GM12878 (cell line): ENCODE measurements around the gene KLK12. TPM values are rescaled to one million over a fixed set of nuclear protein-coding genes. Genes with fewer than 3 reads are reported as not detected.

ENCODE experiments used
- ATAC-seq: fragments of 200-7000 bp; cut with Tn5 transposase; 3 replicates; pipeline ENCODE4 v1.9.1; 2020; ENCODE audit warnings: mild to moderate bottlenecking, moderate library complexity
- BruUV-seq: library from RNA; stranded (reverse); fragments of 400-500 nt; replicated peaks from 2 replicates; lab custom pipeline; 2021; lab: Mats Ljungman, UMichigan
- CTCF ChIA-PET: fragments of 300-600 bp; sonication (Branson Sonifier 250); formaldehyde crosslinking; extraction: SDS; loops from one replicate; lab custom pipeline; 2021; ENCODE audit warnings: inconsistent platforms; lab: Yijun Ruan, JAX
- POLR2A ChIA-PET: fragments of 350-600 bp; formaldehyde crosslinking; extraction: SDS; loops from one replicate; lab custom pipeline; 2021; ENCODE audit warnings: inconsistent platforms; lab: Charles Lee
- RAD21 ChIA-PET: fragments of 300-600 bp; sonication (Branson Sonifier 250); formaldehyde crosslinking; loops from one replicate; lab custom pipeline; 2023; ENCODE audit warnings: antibody characterized with exemption; ENCODE audit not compliant: unreplicated experiment; lab: Charles Lee
- SMC1A ChIA-PET: fragments of 300-600 bp; sonication (Branson Sonifier 250); formaldehyde crosslinking; loops from one replicate; lab custom pipeline; 2023; ENCODE audit not compliant: unreplicated experiment, uncharacterized antibody; lab: Charles Lee
- DNase-seq: peaks from one replicate; pipeline ENCODE4 v3.0.0-alpha.2; 2011; ENCODE audit warnings: low read depth, low spot score
- FAIRE-seq: peaks from 3 replicates; lab custom pipeline; 2011; peaks lifted over from hg19 to GRCh38; lab: Jason Lieb, UNC
- H2AFZ ChIP-seq: 2 replicates; pipeline ENCODE4 v1.6.0; 2011; ENCODE audit warnings: low read depth, low read length, control low read depth; ENCODE audit not compliant: control insufficient read depth
- H3K27ac ChIP-seq: 2 replicates; pipeline ENCODE4 v1.5.1; 2011; ENCODE audit warnings: control low read depth; ENCODE audit not compliant: control insufficient read depth, insufficient read depth
- H3K27me3 ChIP-seq, 2 experiments: replicated peaks in 1 of 2; 2 replicates each; pipeline versions ENCODE4 v1.6.0 to v1.6.1; 2011; ENCODE audit warnings: low read length in 1 of 2; ENCODE audit not compliant: control insufficient read depth in 2 of 2, insufficient read depth in 2 of 2
- H3K36me3 ChIP-seq, 2 experiments: 2 replicates each; pipeline ENCODE4 v1.5.1; 2011; ENCODE audit warnings: low read length in 1 of 2; ENCODE audit not compliant: control insufficient read depth in 2 of 2, insufficient read depth in 2 of 2
- H3K4me1 ChIP-seq: 2 replicates; pipeline ENCODE4 v1.6.1; 2011; ENCODE audit warnings: mild to moderate bottlenecking, low read length, moderate library complexity, mixed read lengths; ENCODE audit not compliant: control insufficient read depth, insufficient read depth
- H3K4me2 ChIP-seq: 2 replicates; pipeline ENCODE4 v1.6.0; 2011; ENCODE audit warnings: control low read depth; ENCODE audit not compliant: control insufficient read depth, insufficient read depth
- H3K4me3 ChIP-seq: fragments of 200-600 bp; sonication (generic); 2 replicates; pipeline ENCODE4 v1.5.1; 2016
- H3K79me2 ChIP-seq: 2 replicates; pipeline ENCODE4 v1.6.0; 2011; ENCODE audit warnings: low read length; ENCODE audit not compliant: control insufficient read depth, insufficient read depth
- H3K9ac ChIP-seq: 2 replicates; pipeline ENCODE4 v1.8.0; 2011; ENCODE audit warnings: low read length, control low read depth, mixed read lengths; ENCODE audit not compliant: control insufficient read depth, insufficient read depth
- H3K9me3 ChIP-seq: replicated peaks from 3 replicates; pipeline ENCODE4 v1.5.1; 2011; ENCODE audit warnings: mild to moderate bottlenecking, low read length; ENCODE audit not compliant: control insufficient read depth, insufficient read depth
- H4K20me1 ChIP-seq: 2 replicates; pipeline ENCODE4 v1.6.0; 2011; ENCODE audit not compliant: control insufficient read depth, insufficient read depth
- CBFB ChIP-seq: IDR thresholded peaks from 2 replicates; pipeline ENCODE4 v1.6.1; 2016; ENCODE audit warnings: antibody characterized with exemption, low read depth
- EZH2 ChIP-seq: IDR thresholded peaks from 2 replicates; pipeline ENCODE4 v1.6.1; 2012; ENCODE audit warnings: low read depth, mild to moderate bottlenecking, control low read depth, inconsistent platforms, low read length, borderline replicate concordance; ENCODE audit not compliant: control insufficient read depth
- IKZF1 ChIP-seq: fragments of 450-650 bp; conservative IDR thresholded peaks from 2 replicates; pipeline ENCODE4 v1.6.1; 2017; ENCODE audit warnings: antibody characterized with exemption, mild to moderate bottlenecking
- POLR2A ChIP-seq: IDR thresholded peaks from 2 replicates; pipeline ENCODE4 v1.6.1; 2011; ENCODE audit warnings: low read depth, mild to moderate bottlenecking, low read length
- WRNIP1 ChIP-seq: IDR thresholded peaks from 2 replicates; pipeline ENCODE4 v1.6.1; 2011; ENCODE audit warnings: low read depth, low read length, improper control_type of control experiment, borderline replicate concordance
- ZZZ3 ChIP-seq: IDR thresholded peaks from 2 replicates; pipeline ENCODE4 v1.6.1; 2011; ENCODE audit warnings: low read depth; ENCODE audit not compliant: control insufficient read depth, insufficient read length
- WGBS: methylation state at CpG from one replicate; pipeline ENCODE4 v1.1.6; 2016; ENCODE audit warnings: low lambda C conversion rate; ENCODE audit not compliant: insufficient replicate concordance, insufficient coverage; ENCODE audit errors: missing lambda C conversion rate; 5-methylcytosine and 5-hydroxymethylcytosine counted together
- in situ Hi-C: fragments of 300-500 bp; cut with MboI; formaldehyde crosslinking; loops from 9 replicates; pipeline ENCODE4 v1.14.3; 2018; ENCODE audit warnings: mixed read lengths
- intact Hi-C: fragments of 100-400 bp; cut with micrococcal nuclease; formaldehyde crosslinking; loops from one replicate; pipeline ENCODE4 v1.14.2; 2022; ENCODE audit not compliant: unreplicated experiment
- polyA plus RNA-seq, 11 experiments: library from polyadenylated mRNA; depleted of rRNA in 4 of 11; unstranded in 6 of 11; stranded (reverse) in 5 of 11; fragments of >200 nt; fragmentation: Nextera tagmentation in 4 of 11; fragmentation: Illumina TruSeq in 1 of 11; extraction: Ambion mirVana in 4 of 11; extraction: Trizol in 1 of 11; gene quantifications; 1 replicate in 1 of 11; 2 replicates in 10 of 11; pipeline versions ENCODE4 v1.2.1 to v1.2.3, GENCODE V29; 2011 to 2016; ENCODE audit warnings: inconsistent platforms in 2 of 11, missing spikeins in 2 of 11, low read depth in 1 of 11
- total RNA-seq, 4 experiments: library from RNA; depleted of rRNA in 3 of 4; stranded (reverse); fragments of >200 nt in 3 of 4; fragmentation: Illumina TruSeq in 1 of 4; extraction: Trizol in 1 of 4; gene quantifications; 2 replicates each; pipeline versions ENCODE4 v1.2.1 to v1.2.3, GENCODE V29; 2013 to 2021
- TF ChIP-seq, protein P1 (sequence below): IDR thresholded peaks from 2 replicates; pipeline ENCODE4 v1.6.1; 2011; ENCODE audit warnings: low read depth, mild to moderate bottlenecking, low read length, moderate library complexity, borderline replicate concordance; ENCODE audit errors: extremely low read depth
- TF ChIP-seq, protein P2 (sequence below): IDR thresholded peaks from 2 replicates; pipeline ENCODE4 v1.6.1; 2011; ENCODE audit warnings: low read depth, low read length, improper control_type of control experiment, borderline replicate concordance

KLK12 gene
- total and polyA plus RNA-seq, 10 of the 15 experiments (the other 5 are each of a cell fraction or from before 2014, with no cell fraction given): not detected

DNA sequence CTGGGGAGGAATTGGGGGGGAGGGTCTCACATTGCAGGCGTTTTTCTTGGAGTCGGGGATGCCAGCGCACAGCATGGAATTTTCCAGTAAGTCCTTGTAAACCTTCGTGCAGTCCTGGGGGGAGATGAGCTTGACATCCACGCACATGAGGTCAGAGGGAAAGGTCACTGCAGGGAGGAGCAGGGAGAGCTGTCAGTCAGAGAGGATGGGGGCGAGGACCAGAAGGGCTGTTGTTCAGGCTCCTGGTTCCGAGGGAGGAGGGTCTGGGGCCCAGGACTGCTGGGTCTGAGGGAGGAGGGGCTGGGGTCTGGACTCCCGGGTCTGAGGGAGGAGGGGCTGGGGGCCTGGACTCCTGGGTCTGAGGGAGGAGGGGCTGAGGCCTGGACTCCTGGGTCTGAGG, 55.0 kb downstream of the KLK12 start:
- H3K36me3 ChIP-seq: no peaks in the 10 kb centered on the region
- DNase-seq (no peak), FAIRE-seq (no peak), ATAC-seq (no peak)
- CTCF ChIA-PET: interaction anchor here (1.0 kb wide), 1 partner anchor 42 kb away, joined by 3 read pairs; no protein-coding TSS in a partner anchor
- H2AFZ ChIP-seq: no peak overlapping the region
- no peak overlapping the region for H3K27ac ChIP-seq
- no peak overlapping the region for H3K9ac ChIP-seq
- no peak overlapping the region for H3K4me2 ChIP-seq
- no peaks in the 10 kb centered on the region for H3K9me3 ChIP-seq
- H3K27me3 ChIP-seq: no peaks in the 10 kb centered on the region; a peak in 1 of 4 replicates
- no peaks in the 10 kb centered on the region for H4K20me1 ChIP-seq
- no peak overlapping the region for H3K4me3 ChIP-seq
- TF ChIP-seq ZZZ3: no peak
- TF ChIP-seq POLR2A: no peak
- no peak for TF ChIP-seq IKZF1
- TF ChIP-seq WRNIP1: no peak
- TF ChIP-seq, protein P1, sequence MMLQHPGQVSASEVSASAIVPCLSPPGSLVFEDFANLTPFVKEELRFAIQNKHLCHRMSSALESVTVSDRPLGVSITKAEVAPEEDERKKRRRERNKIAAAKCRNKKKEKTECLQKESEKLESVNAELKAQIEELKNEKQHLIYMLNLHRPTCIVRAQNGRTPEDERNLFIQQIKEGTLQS: no peak
- TF ChIP-seq, protein P2, sequence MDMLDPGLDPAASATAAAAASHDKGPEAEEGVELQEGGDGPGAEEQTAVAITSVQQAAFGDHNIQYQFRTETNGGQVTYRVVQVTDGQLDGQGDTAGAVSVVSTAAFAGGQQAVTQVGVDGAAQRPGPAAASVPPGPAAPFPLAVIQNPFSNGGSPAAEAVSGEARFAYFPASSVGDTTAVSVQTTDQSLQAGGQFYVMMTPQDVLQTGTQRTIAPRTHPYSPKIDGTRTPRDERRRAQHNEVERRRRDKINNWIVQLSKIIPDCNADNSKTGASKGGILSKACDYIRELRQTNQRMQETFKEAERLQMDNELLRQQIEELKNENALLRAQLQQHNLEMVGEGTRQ: no peak
- TF ChIP-seq CBFB: no peak
- no peak for TF ChIP-seq EZH2
- in situ Hi-C loops: no loop called here
- no peaks in the 10 kb centered on the region for H3K4me1 ChIP-seq
- RAD21 ChIA-PET: no interaction called here
- SMC1A ChIA-PET: no interaction called here
- 16% methylated on average over 7 of the region's 8 CpGs for WGBS
- intact Hi-C loops: no loop called here
- H3K79me2 ChIP-seq: no peaks in the 10 kb centered on the region
- POLR2A ChIA-PET: no interaction called here
- no TSS peak for BruUV-seq

Other genes starting within 250 kb of the KLK12 start
Only the 7 nearest of the 19 such genes appear.
- gene KLK6, start 65.4 kb downstream of the KLK12 start, total RNA-seq (2014; rRNA removed): not detected in 2 replicates
- gene KLK6, start 65.4 kb downstream of the KLK12 start, total RNA-seq (2014; rRNA removed; fragmentation: Illumina TruSeq; extraction: Trizol): not detected in 2 replicates
- gene KLK6, start 65.4 kb downstream of the KLK12 start, total RNA-seq (2021): not detected in 2 replicates
- not detected in 2 replicates for gene KLK6, start 65.4 kb downstream of the KLK12 start, polyA plus RNA-seq (2011; rRNA removed)
- not detected in 2 replicates for gene KLK6, start 65.4 kb downstream of the KLK12 start, polyA plus RNA-seq (2014; fragmentation: Illumina TruSeq; extraction: Trizol)
- gene KLK6, start 65.4 kb downstream of the KLK12 start, polyA plus RNA-seq (2014; fragmentation: Nextera tagmentation; extraction: Ambion mirVana): not detected
- gene KLK6, start 65.4 kb downstream of the KLK12 start, polyA plus RNA-seq (2014; rRNA removed): not detected in 2 replicates
- not detected for gene KLK6, start 65.4 kb downstream of the KLK12 start, polyA plus RNA-seq (2016; fragmentation: Nextera tagmentation; extraction: Ambion mirVana)
- gene KLK7, start 51.1 kb downstream of the KLK12 start, total RNA-seq (2014; rRNA removed): not detected in 2 replicates
- not detected in 2 replicates for gene KLK7, start 51.1 kb downstream of the KLK12 start, total RNA-seq (2014; rRNA removed; fragmentation: Illumina TruSeq; extraction: Trizol)
- not detected in 2 replicates for gene KLK7, start 51.1 kb downstream of the KLK12 start, total RNA-seq (2021)
- not detected in 2 replicates for gene KLK7, start 51.1 kb downstream of the KLK12 start, polyA plus RNA-seq (2011; rRNA removed)
- not detected in 2 replicates for gene KLK7, start 51.1 kb downstream of the KLK12 start, polyA plus RNA-seq (2014; fragmentation: Illumina TruSeq; extraction: Trizol)
- gene KLK7, start 51.1 kb downstream of the KLK12 start, polyA plus RNA-seq (2014; fragmentation: Nextera tagmentation; extraction: Ambion mirVana): not detected
- gene KLK7, start 51.1 kb downstream of the KLK12 start, polyA plus RNA-seq (2014; rRNA removed): not detected in 2 replicates
- not detected for gene KLK7, start 51.1 kb downstream of the KLK12 start, polyA plus RNA-seq (2016; fragmentation: Nextera tagmentation; extraction: Ambion mirVana)
- gene KLK8, start 33.4 kb downstream of the KLK12 start, total RNA-seq (2014; rRNA removed): not detected in 2 replicates
- not detected in 2 replicates for gene KLK8, start 33.4 kb downstream of the KLK12 start, total RNA-seq (2014; rRNA removed; fragmentation: Illumina TruSeq; extraction: Trizol)
- not detected in 2 replicates for gene KLK8, start 33.4 kb downstream of the KLK12 start, total RNA-seq (2021)
- gene KLK8, start 33.4 kb downstream of the KLK12 start, polyA plus RNA-seq (2011; rRNA removed): not detected in 2 replicates
- gene KLK8, start 33.4 kb downstream of the KLK12 start, polyA plus RNA-seq (2014; fragmentation: Illumina TruSeq; extraction: Trizol): not detected in 2 replicates
- gene KLK8, start 33.4 kb downstream of the KLK12 start, polyA plus RNA-seq (2014; fragmentation: Nextera tagmentation; extraction: Ambion mirVana): not detected
- gene KLK8, start 33.4 kb downstream of the KLK12 start, polyA plus RNA-seq (2014; rRNA removed): not detected in 2 replicates
- gene KLK8, start 33.4 kb downstream of the KLK12 start, polyA plus RNA-seq (2016; fragmentation: Nextera tagmentation; extraction: Ambion mirVana): not detected
- gene KLK10, start 15.3 kb downstream of the KLK12 start, total RNA-seq (2014; rRNA removed): not detected in 2 replicates
- gene KLK10, start 15.3 kb downstream of the KLK12 start, total RNA-seq (2014; rRNA removed; fragmentation: Illumina TruSeq; extraction: Trizol): not detected in 2 replicates
- gene KLK10, start 15.3 kb downstream of the KLK12 start, total RNA-seq (2021): not detected in 2 replicates
- gene KLK10, start 15.3 kb downstream of the KLK12 start, polyA plus RNA-seq (2011; rRNA removed): not detected in 2 replicates
- not detected in 2 replicates for gene KLK10, start 15.3 kb downstream of the KLK12 start, polyA plus RNA-seq (2014; fragmentation: Illumina TruSeq; extraction: Trizol)
- gene KLK10, start 15.3 kb downstream of the KLK12 start, polyA plus RNA-seq (2014; fragmentation: Nextera tagmentation; extraction: Ambion mirVana): not detected
- not detected in 2 replicates for gene KLK10, start 15.3 kb downstream of the KLK12 start, polyA plus RNA-seq (2014; rRNA removed)
- not detected for gene KLK10, start 15.3 kb downstream of the KLK12 start, polyA plus RNA-seq (2016; fragmentation: Nextera tagmentation; extraction: Ambion mirVana)
- not detected in 2 replicates for gene KLK11, start 8.4 kb downstream of the KLK12 start, total RNA-seq (2014; rRNA removed)
- gene KLK11, start 8.4 kb downstream of the KLK12 start, total RNA-seq (2014; rRNA removed; fragmentation: Illumina TruSeq; extraction: Trizol): not detected in 2 replicates
- gene KLK11, start 8.4 kb downstream of the KLK12 start, total RNA-seq (2021): not detected in 2 replicates
- not detected in 2 replicates for gene KLK11, start 8.4 kb downstream of the KLK12 start, polyA plus RNA-seq (2011; rRNA removed)
- gene KLK11, start 8.4 kb downstream of the KLK12 start, polyA plus RNA-seq (2014; fragmentation: Illumina TruSeq; extraction: Trizol): not detected in 2 replicates
- not detected for gene KLK11, start 8.4 kb downstream of the KLK12 start, polyA plus RNA-seq (2014; fragmentation: Nextera tagmentation; extraction: Ambion mirVana)
- not detected in 2 replicates for gene KLK11, start 8.4 kb downstream of the KLK12 start, polyA plus RNA-seq (2014; rRNA removed)
- gene KLK11, start 8.4 kb downstream of the KLK12 start, polyA plus RNA-seq (2016; fragmentation: Nextera tagmentation; extraction: Ambion mirVana): not detected
- not detected in 2 replicates for gene KLK13, start 30.1 kb upstream of the KLK12 start, total RNA-seq (2014; rRNA removed)
- not detected in 2 replicates for gene KLK13, start 30.1 kb upstream of the KLK12 start, total RNA-seq (2014; rRNA removed; fragmentation: Illumina TruSeq; extraction: Trizol)
- not detected in 2 replicates for gene KLK13, start 30.1 kb upstream of the KLK12 start, total RNA-seq (2021)
- gene KLK13, start 30.1 kb upstream of the KLK12 start, polyA plus RNA-seq (2011; rRNA removed): not detected in 2 replicates
- gene KLK13, start 30.1 kb upstream of the KLK12 start, polyA plus RNA-seq (2014; fragmentation: Illumina TruSeq; extraction: Trizol): not detected in 2 replicates
- not detected for gene KLK13, start 30.1 kb upstream of the KLK12 start, polyA plus RNA-seq (2014; fragmentation: Nextera tagmentation; extraction: Ambion mirVana)
- gene KLK13, start 30.1 kb upstream of the KLK12 start, polyA plus RNA-seq (2014; rRNA removed): not detected in 2 replicates
- not detected for gene KLK13, start 30.1 kb upstream of the KLK12 start, polyA plus RNA-seq (2016; fragmentation: Nextera tagmentation; extraction: Ambion mirVana)
- not detected in 2 replicates for gene KLK14, start 47.9 kb upstream of the KLK12 start, total RNA-seq (2014; rRNA removed)
- not detected in 2 replicates for gene KLK14, start 47.9 kb upstream of the KLK12 start, total RNA-seq (2014; rRNA removed; fragmentation: Illumina TruSeq; extraction: Trizol)
- not detected in 2 replicates for gene KLK14, start 47.9 kb upstream of the KLK12 start, total RNA-seq (2021)
- not detected in 2 replicates for gene KLK14, start 47.9 kb upstream of the KLK12 start, polyA plus RNA-seq (2011; rRNA removed)
- not detected in 2 replicates for gene KLK14, start 47.9 kb upstream of the KLK12 start, polyA plus RNA-seq (2014; fragmentation: Illumina TruSeq; extraction: Trizol)
- not detected for gene KLK14, start 47.9 kb upstream of the KLK12 start, polyA plus RNA-seq (2014; fragmentation: Nextera tagmentation; extraction: Ambion mirVana)
- 0.10 TPM in 1 of 2 replicates, not detected in the other for gene KLK14, start 47.9 kb upstream of the KLK12 start, polyA plus RNA-seq (2014; rRNA removed)
- gene KLK14, start 47.9 kb upstream of the KLK12 start, polyA plus RNA-seq (2016; fragmentation: Nextera tagmentation; extraction: Ambion mirVana): not detected